Body of pancreas (tissue), 4 donors: Measurements from ENCODE around the gene FCN3. TPM values are rescaled to one million over a fixed set of nuclear protein-coding genes. Genes with fewer than 3 reads are reported as not detected.
A peak's percentile ranks its signal among the peaks of the same experiment; 100 is the strongest.

ENCODE experiments used
- ATAC-seq: fragments of 150-250 bp; one replicate; pipeline ENCODE4 v1.9.1; 2016
- DNase-seq, 4 donors: peaks; one replicate each; pipeline ENCODE4 v3.0.0-alpha.2; 2019
- H3K27ac ChIP-seq, 4 donors: fragments of 200-600 bp; sonication (generic); 1 replicate in 3 of 4; 2 replicates in 1 of 4; pipeline versions ENCODE4 v1.5.1 to v1.6.1; 2016 to 2019; ENCODE audit warnings: mild to moderate bottlenecking in 1 of 4, mixed read lengths in 1 of 4, moderate library complexity in 1 of 4
- H3K27me3 ChIP-seq, 2 donors: fragments of 200-600 bp; sonication (generic); one replicate each; pipeline ENCODE4 v1.6.0; 2016; ENCODE audit warnings: mild to moderate bottlenecking in 1 of 2
- H3K36me3 ChIP-seq, 2 donors: fragments of 200-600 bp; sonication (generic); replicated peaks in 1 of 2; 2 replicates each; pipeline ENCODE4 v1.5.1; 2016; ENCODE audit warnings: low read depth in 2 of 2; ENCODE audit not compliant: insufficient read depth in 1 of 2
- H3K4me1 ChIP-seq: fragments of 200-600 bp; sonication (generic); one replicate; pipeline ENCODE4 v1.6.0; 2016
- H3K4me3 ChIP-seq, 2 donors: fragments of 200-600 bp; sonication (generic); 1 replicate in 1 of 2; 2 replicates in 1 of 2; pipeline ENCODE4 v1.5.1; 2016 to 2019
- H3K9me3 ChIP-seq, 3 donors: fragments of 200-600 bp; sonication (generic); 1 replicate in 2 of 3; 2 replicates in 1 of 3; pipeline ENCODE4 v1.5.1; 2016
- CTCF ChIP-seq, 7 experiments: fragments of 450-650 bp in 4 of 7; fragments of 200-600 bp in 3 of 7; sonication (generic) in 3 of 7; IDR thresholded peaks; one replicate each; pipeline ENCODE4 v1.5.1; 2016 to 2019; ENCODE audit warnings: antibody characterized with exemption in 7 of 7
- POLR2A ChIP-seq, 3 donors: fragments of 450-650 bp; IDR thresholded peaks; one replicate each; pipeline ENCODE4 v1.6.1; 2016; ENCODE audit warnings: antibody characterized with exemption in 3 of 3, mild to moderate bottlenecking in 2 of 3
- WGBS, 2 donors: methylation state at CpG; one replicate each; pipeline ENCODE4 v1.1.5; 2017; 5-methylcytosine and 5-hydroxymethylcytosine counted together
- intact Hi-C: fragments of 100-400 bp; cut with DNase I; formaldehyde crosslinking; loops from one replicate; pipeline ENCODE4 v1.15.1; 2023
- total RNA-seq, 2 donors: library from RNA; depleted of rRNA; stranded (reverse); fragments of >200 nt; gene quantifications; one replicate each; pipeline ENCODE4 v1.1.0, GENCODE V29; 2016

The FCN3 gene
- total RNA-seq, 2 donors from 2014 or later: 1.3 to 1.6 TPM

GRCh38 chr1:27345272-27345671 lies 29.4 kb downstream of the FCN3 start:
- no peak for TF ChIP-seq CTCF (IDR thresholded peaks at IDR 0.05)
- no peak for TF ChIP-seq POLR2A (IDR thresholded peaks at IDR 0.05)
- Histone ChIP-seq H3K27me3 (no peaks in the 10 kb centered on the region), H3K27ac (no peak overlapping the region), H3K4me3 (no peak overlapping the region), H3K36me3 (no peaks in the 10 kb centered on the region), H3K9me3 (no peaks in the 10 kb centered on the region), H3K4me1 (peaks cover 43% of the 10 kb centered on the region)
- 94 to 96% methylated on average over 9 to 12 of the region's 12 CpGs for WGBS, 2 donors
- no peak for ATAC-seq
- intact Hi-C loops: no loop called here
- no peak for DNase-seq

- H3K27me3 ChIP-seq: no peaks in the 10 kb centered on the region
- DNase-seq: no peak
- no peak for ATAC-seq
- TF ChIP-seq POLR2A (IDR thresholded peaks at IDR 0.05) (no peak), CTCF (IDR thresholded peaks at IDR 0.05) (no peak)
- peaks cover 27% of the 10 kb centered on the region for H3K4me1 ChIP-seq
- H3K4me3 ChIP-seq: peak overlapping the region; percentile 37 to 63
- 18 to 38% methylated on average over 5 of the region's 5 CpGs for WGBS, 2 donors
- H3K36me3 ChIP-seq: no peaks in the 10 kb centered on the region
- H3K27ac ChIP-seq: peak overlapping the region; percentile 69 to 85 (median 82)
- no peaks in the 10 kb centered on the region for H3K9me3 ChIP-seq
- intact Hi-C loops: no loop called here
Measured at GRCh38 chr1:27343639-27344025, 31.0 kb downstream of the FCN3 start.

GRCh38 chr1:27342778-27343638 lies 31.6 kb downstream of the FCN3 start:
- TF ChIP-seq POLR2A (IDR thresholded peaks at IDR 0.05) (peak; percentile 53 to 64 (median 55)), CTCF (IDR thresholded peaks at IDR 0.05) (no peak)
- H3K9me3 ChIP-seq: no peaks in the 10 kb centered on the region
- no peaks in the 10 kb centered on the region for H3K27me3 ChIP-seq
- peak overlapping the region; percentile 37 to 63 for H3K4me3 ChIP-seq
- 15 to 18% methylated on average over 5 to 31 of the region's 31 CpGs for WGBS, 2 donors
- ATAC-seq: peak; percentile 70
- intact Hi-C loops: no loop called here
- peak overlapping the region; percentile 69 to 85 (median 82) for H3K27ac ChIP-seq
- H3K4me1 ChIP-seq: peaks cover 27% of the 10 kb centered on the region
- peak; percentile 69 to 88 (median 80) for DNase-seq
- H3K36me3 ChIP-seq: no peaks in the 10 kb centered on the region

- intact Hi-C loops: no loop called here
Measured at GRCh38 chr1:27342391-27342777, 32.2 kb downstream of the FCN3 start.

More at GRCh38 chr1:27342391-27342777, 32.2 kb downstream of the FCN3 start:
- no peaks in the 10 kb centered on the region for H3K36me3 ChIP-seq
- DNase-seq (no peak), ATAC-seq (peak; percentile 19)
- H3K27me3 ChIP-seq: no peaks in the 10 kb centered on the region
- peaks cover 27% of the 10 kb centered on the region for H3K4me1 ChIP-seq
- no peaks in the 10 kb centered on the region for H3K9me3 ChIP-seq
- H3K27ac ChIP-seq: peak overlapping the region; percentile 69 to 85 (median 82)
- TF ChIP-seq CTCF (IDR thresholded peaks at IDR 0.05): no peak
- TF ChIP-seq POLR2A (IDR thresholded peaks at IDR 0.05): no peak
- peak overlapping the region; percentile 37 to 63 for H3K4me3 ChIP-seq
- WGBS, 2 donors: 13% methylated on average over 8 of the region's 8 CpGs; no CpG with 5 or more reads in 1 of the 2 donors
